K562 (cell line): ENCODE data around the gene LETM1. TPM values are rescaled to one million over a fixed set of nuclear protein-coding genes. Genes with fewer than 3 reads are reported as not detected.

Experiments
- ATAC-seq: fragments of 200-7000 bp; cut with Tn5 transposase; 3 replicates; pipeline ENCODE4 v1.9.1; 2020; ENCODE audit warnings: moderate library complexity
- BruUV-seq: library from RNA; stranded (reverse); fragments of 400-500 nt; replicated peaks from 2 replicates; lab custom pipeline; 2021; lab: Mats Ljungman, UMichigan
- CTCF ChIA-PET: fragments of 300-600 bp; formaldehyde crosslinking; extraction: SDS; loops from one replicate; lab custom pipeline; 2021; ENCODE audit warnings: low intra/inter-chr PET ratio; lab: Yijun Ruan, JAX
- POLR2A ChIA-PET: fragments of 300-600, 350-650 bp; sonication (Branson Sonifier 250); formaldehyde crosslinking; extraction: SDS; loops from one replicate; lab custom pipeline; 2021; ENCODE audit warnings: antibody characterized with exemption, inconsistent platforms; lab: Yijun Ruan, JAX
- DNase-seq, 4 experiments: peaks; one replicate each; pipeline versions ENCODE4 v3.0.0 to v3.0.0-alpha.2; 2011 to 2018; ENCODE audit warnings: low spot score in 3 of 4, mixed read lengths in 3 of 4; ENCODE audit errors: extremely low read depth in 1 of 4
- FAIRE-seq: peaks from 2 replicates; lab custom pipeline; 2011; peaks lifted over from hg19 to GRCh38; lab: Jason Lieb, UNC
- H2AFZ ChIP-seq: 2 replicates; pipeline ENCODE4 v1.6.0; 2011; ENCODE audit warnings: low read depth, low read length, control low read depth, inconsistent platforms
- H3K27ac ChIP-seq: fragments of 200-600 bp; 3 replicates; pipeline ENCODE4 v1.8.0; 2011; ENCODE audit warnings: low read depth, mild to moderate bottlenecking, control low read depth, inconsistent platforms, low read length, moderate library complexity, mixed read lengths; ENCODE audit errors: extremely low read depth
- H3K27me3 ChIP-seq, 2 experiments: fragments of 300-600 bp in 1 of 2; 2 replicates in 1 of 2; 3 replicates in 1 of 2; pipeline versions ENCODE4 v1.6.0 to v1.8.0; 2011; ENCODE audit warnings: inconsistent platforms in 2 of 2, low read length in 2 of 2, mild to moderate bottlenecking in 1 of 2, mixed read lengths in 1 of 2, moderate library complexity in 1 of 2; ENCODE audit not compliant: control insufficient read depth in 2 of 2, insufficient read depth in 2 of 2
- H3K36me3 ChIP-seq: fragments of 300-600 bp; 3 replicates; pipeline ENCODE4 v1.8.0; 2011; ENCODE audit warnings: mild to moderate bottlenecking, low read length, inconsistent platforms; ENCODE audit not compliant: control insufficient read depth, insufficient read depth
- H3K4me1 ChIP-seq, 2 experiments: fragments of 200-600 bp in 1 of 2; replicated peaks in 1 of 2; 2 replicates in 1 of 2; 3 replicates in 1 of 2; pipeline versions ENCODE4 v1.5.1 to v1.8.0; 2011; ENCODE audit warnings: inconsistent platforms in 2 of 2, low read length in 2 of 2, mild to moderate bottlenecking in 1 of 2, mixed read lengths in 1 of 2, moderate library complexity in 1 of 2; ENCODE audit not compliant: control insufficient read depth in 2 of 2, insufficient read depth in 2 of 2
- H3K4me2 ChIP-seq: 2 replicates; pipeline ENCODE4 v1.6.1; 2011; ENCODE audit warnings: low read length, control low read depth, inconsistent platforms, mixed read lengths; ENCODE audit not compliant: insufficient read depth
- H3K4me3 ChIP-seq: fragments of 200-600 bp; sonication (generic), shearing (Covaris generic); 2 replicates; pipeline ENCODE4 v1.5.1; 2016; ENCODE audit warnings: control low read depth, inconsistent platforms
- H3K79me2 ChIP-seq: fragments of 200-600 bp; 3 replicates; pipeline ENCODE4 v1.8.0; 2011; ENCODE audit warnings: low read length, inconsistent platforms; ENCODE audit not compliant: control insufficient read depth, insufficient read depth
- H3K9ac ChIP-seq, 2 experiments: 2 replicates each; pipeline versions ENCODE4 v1.6.0 to v1.6.1; 2011; ENCODE audit warnings: low read depth in 2 of 2, low read length in 2 of 2, control low read depth in 1 of 2, inconsistent platforms in 1 of 2, mild to moderate bottlenecking in 1 of 2, mixed read lengths in 1 of 2; ENCODE audit not compliant: insufficient read depth in 1 of 2
- H3K9me1 ChIP-seq: one replicate; pipeline ENCODE4 v1.6.0; 2011; ENCODE audit warnings: inconsistent platforms, mild to moderate bottlenecking, low read length, moderate library complexity; ENCODE audit not compliant: control insufficient read depth, insufficient read depth
- H3K9me3 ChIP-seq: replicated peaks from 2 replicates; pipeline ENCODE4 v1.5.1; 2011; ENCODE audit warnings: low read depth, low read length, inconsistent platforms; ENCODE audit not compliant: control insufficient read depth, insufficient read depth
- H4K20me1 ChIP-seq: replicated peaks from 2 replicates; pipeline ENCODE4 v1.6.1; 2011; ENCODE audit warnings: low read length, inconsistent platforms, mixed read lengths; ENCODE audit not compliant: control insufficient read depth, insufficient read depth
- ETV1 ChIP-seq: fragments of 450-650 bp; conservative IDR thresholded peaks from 2 replicates; pipeline ENCODE4 v1.6.1; 2016; ENCODE audit warnings: missing genetic modification characterization, control low read depth, low read depth, missing compliant biosample characterization
- MAFF ChIP-seq: IDR thresholded peaks from 2 replicates; pipeline ENCODE4 v1.6.1; 2012; ENCODE audit warnings: low read length, improper control_type of control experiment
- RBFOX2 ChIP-seq: fragments of 200-400 bp; formaldehyde crosslinking; IDR thresholded peaks from 2 replicates; pipeline ENCODE4 v1.6.1; 2017; ENCODE audit warnings: low read depth, mild to moderate bottlenecking, low read length, moderate library complexity
- WGBS: fragments of 100-300 bp; shearing (Covaris generic); methylation state at CpG from one replicate; pipeline ENCODE4 v1.1.6; 2016; ENCODE audit warnings: low coverage, mixed read lengths; ENCODE audit not compliant: insufficient coverage; ENCODE audit errors: missing lambda C conversion rate; 5-methylcytosine and 5-hydroxymethylcytosine counted together
- in situ Hi-C: fragments of 300-500 bp; cut with MboI; formaldehyde crosslinking; loops from 4 replicates; pipeline ENCODE4 v1.15.0; 2018; ENCODE audit warnings: inconsistent platforms, mixed read lengths
- intact Hi-C: fragments of 100-400 bp; cut with micrococcal nuclease; formaldehyde crosslinking; loops from 2 replicates; pipeline ENCODE4 v1.14.2; 2022
- polyA plus RNA-seq, 8 experiments: library from polyadenylated mRNA; depleted of rRNA in 4 of 8; stranded (reverse) in 5 of 8; unstranded in 3 of 8; fragments of >200 nt; fragmentation: Nextera tagmentation in 2 of 8; fragmentation: Illumina TruSeq in 1 of 8; extraction: Ambion mirVana in 2 of 8; extraction: Trizol in 1 of 8; gene quantifications; 2 replicates each; pipeline versions ENCODE4 v1.2.1 to v1.2.3, GENCODE V29; 2011 to 2014; ENCODE audit warnings: inconsistent platforms in 1 of 8, missing spikeins in 1 of 8
- total RNA-seq, 7 experiments: library from RNA; depleted of rRNA in 6 of 7; stranded (reverse); fragments of >200 nt in 6 of 7; fragmentation: Illumina TruSeq in 2 of 7; extraction: Trizol in 2 of 7; gene quantifications; 2 replicates each; pipeline versions ENCODE4 v1.2.1 to v1.2.3, GENCODE V29; 2011 to 2021; ENCODE audit warnings: low replicate concordance in 1 of 7

The LETM1 gene
- total and polyA plus RNA-seq, 9 of the 15 experiments (the other 6 are each of a cell fraction or from before 2014, with no cell fraction given) = 3.9 to 109 (median 35.0) TPM

DNA sequence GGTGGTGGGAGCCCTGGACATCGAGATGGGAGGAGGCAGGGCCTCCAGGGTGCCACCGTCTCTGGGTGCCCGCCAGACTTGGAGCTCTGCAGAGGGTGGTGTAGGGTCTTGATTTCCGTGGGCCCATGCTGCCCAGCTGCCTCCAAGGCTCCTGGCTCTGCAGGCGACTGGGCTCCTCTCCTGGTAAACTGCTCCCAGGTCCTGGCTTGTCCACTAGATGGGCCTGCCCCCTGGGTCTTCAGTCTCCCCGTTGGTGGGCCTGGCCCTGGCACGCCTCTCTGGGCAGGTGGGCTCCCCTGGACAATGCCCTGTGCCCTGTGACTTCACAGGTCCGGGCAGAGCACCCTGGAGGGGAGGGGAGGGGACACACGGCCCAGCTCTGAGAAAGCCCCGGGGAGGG lies 55.2 kb downstream of the LETM1 start:
- in situ Hi-C loops = no loop called here
- Histone ChIP-seq H3K4me3 (no peak overlapping the region), H3K9me3 (no peaks in the 10 kb centered on the region), H4K20me1 (peaks cover 16% of the 10 kb centered on the region), H3K9me1 (peaks cover 7% of the 10 kb centered on the region), H3K27me3 (no peaks in the 10 kb centered on the region), H3K9ac (no peak overlapping the region), H3K36me3 (peaks cover 83% of the 10 kb centered on the region; the same call in 2 of the 3 replicates), H3K4me2 (no peak overlapping the region), H3K27ac (no peak overlapping the region), H3K79me2 (peaks cover 26% of the 10 kb centered on the region), H2AFZ (no peak overlapping the region), H3K4me1 (peaks cover 0 to 81% of the 10 kb centered on the region in 2 experiments; a peak in 3 of 5 replicates)
- peak in 1 of 4 experiments; percentile 8 for DNase-seq
- WGBS = 80% methylated on average over 4 of the region's 10 CpGs
- intact Hi-C loops = no loop called here
- CTCF ChIA-PET = interaction anchor here (0.5 kb wide), 1 partner anchor 52 kb away, joined by 3 read pairs; no protein-coding TSS in a partner anchor
- no peak for ATAC-seq
- TF ChIP-seq MAFF = no peak
- TF ChIP-seq RBFOX2 = peak; percentile 6; the same call in 1 of the 2 replicates
- TF ChIP-seq ETV1 (tag) = no peak
- BruUV-seq = no TSS peak
- POLR2A ChIA-PET = interaction anchor here (0.6 to 1.2 kb wide), 3 partner anchors 8 to 63 kb away, joined by 3 read pairs; partner anchors contain the start of gene FGFR3
- FAIRE-seq = no peak
